ENCODE results near the gene MYO5A. TPM values are rescaled to one million over a fixed set of nuclear protein-coding genes. Genes with fewer than 3 reads are reported as not detected.
"Not testable (repeated sequence)": the region's sequence is repeated elsewhere in the genome, so short reads cannot be mapped to it uniquely, and the experiment has no call there.

Gene MYO5A
- total RNA-seq, 4 donors from 2014 or later: 22.0 to 37.4 (median 33.2) TPM

DNA sequence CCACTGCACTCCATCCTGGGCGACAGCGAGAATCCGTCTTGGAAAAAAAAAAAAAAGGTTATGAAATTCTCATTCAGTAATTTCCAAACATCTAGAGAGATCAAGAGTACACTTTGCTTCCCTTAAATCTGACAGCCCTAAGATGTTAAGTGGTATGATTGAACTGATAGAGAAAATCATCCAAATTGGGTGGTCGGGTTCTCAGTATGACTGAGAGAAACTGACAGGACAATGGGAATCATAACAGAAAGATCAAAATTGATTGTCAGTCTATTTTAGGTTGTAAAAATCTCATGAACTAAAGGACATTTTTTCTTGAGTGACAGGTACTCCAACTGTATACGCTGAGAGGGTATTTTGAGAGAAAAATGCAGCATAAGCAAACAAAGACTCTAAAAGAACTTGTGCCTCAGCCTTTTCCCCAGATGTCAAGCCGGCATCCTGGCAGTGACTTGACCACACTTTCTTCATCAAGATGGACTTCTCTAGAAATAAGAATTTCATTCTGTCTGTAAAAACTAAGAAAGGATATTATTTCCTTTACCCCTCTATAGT, 65.8 kb downstream of the MYO5A start:
- Histone ChIP-seq H3K27me3 (no peaks in the 10 kb centered on the region), H3K36me3 (no peaks in the 10 kb centered on the region), H3K4me1 (peaks cover 11 to 29% (median 19%) of the 10 kb centered on the region in 4 donors), H3K4me3 (no peak overlapping the region), H3K9me3 (peaks cover 0 to 6% (median 1%) of the 10 kb centered on the region in 4 donors), H3K27ac (replicated peaks in 1 of 4) (no peak overlapping the region)
- DNase-seq (ENCODE audit: extremely low spot score): no peak
- WGBS: 86% methylated on average over 6 of the region's 6 CpGs
- TF ChIP-seq, protein P1, sequence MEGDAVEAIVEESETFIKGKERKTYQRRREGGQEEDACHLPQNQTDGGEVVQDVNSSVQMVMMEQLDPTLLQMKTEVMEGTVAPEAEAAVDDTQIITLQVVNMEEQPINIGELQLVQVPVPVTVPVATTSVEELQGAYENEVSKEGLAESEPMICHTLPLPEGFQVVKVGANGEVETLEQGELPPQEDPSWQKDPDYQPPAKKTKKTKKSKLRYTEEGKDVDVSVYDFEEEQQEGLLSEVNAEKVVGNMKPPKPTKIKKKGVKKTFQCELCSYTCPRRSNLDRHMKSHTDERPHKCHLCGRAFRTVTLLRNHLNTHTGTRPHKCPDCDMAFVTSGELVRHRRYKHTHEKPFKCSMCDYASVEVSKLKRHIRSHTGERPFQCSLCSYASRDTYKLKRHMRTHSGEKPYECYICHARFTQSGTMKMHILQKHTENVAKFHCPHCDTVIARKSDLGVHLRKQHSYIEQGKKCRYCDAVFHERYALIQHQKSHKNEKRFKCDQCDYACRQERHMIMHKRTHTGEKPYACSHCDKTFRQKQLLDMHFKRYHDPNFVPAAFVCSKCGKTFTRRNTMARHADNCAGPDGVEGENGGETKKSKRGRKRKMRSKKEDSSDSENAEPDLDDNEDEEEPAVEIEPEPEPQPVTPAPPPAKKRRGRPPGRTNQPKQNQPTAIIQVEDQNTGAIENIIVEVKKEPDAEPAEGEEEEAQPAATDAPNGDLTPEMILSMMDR (IDR thresholded peaks at IDR 0.05): no peak
- TF ChIP-seq EP300 (IDR thresholded peaks at IDR 0.05) (no peak), POLR2AphosphoS5 (IDR thresholded peaks at IDR 0.05) (no peak), POLR2A (IDR thresholded peaks at IDR 0.05; ENCODE audit: low read depth) (no peak)
- intact Hi-C loops (cut with DNase I): no loop called here

DNA sequence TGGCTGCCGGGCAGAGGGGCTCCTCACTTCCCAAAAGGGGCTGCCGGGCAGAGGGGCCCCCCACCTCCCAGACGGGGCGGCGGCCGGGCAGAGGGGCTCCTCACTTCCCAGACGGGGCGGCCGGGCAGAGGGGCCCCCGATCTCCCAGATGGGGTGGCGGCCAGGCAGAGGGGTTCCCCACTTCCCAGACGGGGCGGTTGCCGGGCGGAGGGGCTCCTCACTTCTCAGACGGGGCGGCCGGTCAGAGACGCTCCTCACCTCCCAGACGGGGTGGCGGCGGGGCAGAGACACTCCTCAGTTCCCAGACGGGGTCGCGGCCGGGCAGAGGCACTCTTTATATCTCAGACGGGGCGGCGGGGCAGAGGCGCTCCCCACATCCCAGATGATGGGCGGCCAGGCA, 69.0 kb downstream of the MYO5A start:
- H3K27ac ChIP-seq (replicated peaks in 1 of 4); intact Hi-C loops (cut with DNase I); H3K27me3 ChIP-seq; H3K9me3 ChIP-seq; H3K36me3 ChIP-seq; H3K4me3 ChIP-seq; DNase-seq (ENCODE audit: extremely low spot score): not testable (repeated sequence)
- 100% methylated on average over 5 of the region's 31 CpGs for WGBS
- H3K4me1 ChIP-seq: peaks cover 8 to 19% (median 12%) of the 10 kb centered on the region in 4 donors

DNA sequence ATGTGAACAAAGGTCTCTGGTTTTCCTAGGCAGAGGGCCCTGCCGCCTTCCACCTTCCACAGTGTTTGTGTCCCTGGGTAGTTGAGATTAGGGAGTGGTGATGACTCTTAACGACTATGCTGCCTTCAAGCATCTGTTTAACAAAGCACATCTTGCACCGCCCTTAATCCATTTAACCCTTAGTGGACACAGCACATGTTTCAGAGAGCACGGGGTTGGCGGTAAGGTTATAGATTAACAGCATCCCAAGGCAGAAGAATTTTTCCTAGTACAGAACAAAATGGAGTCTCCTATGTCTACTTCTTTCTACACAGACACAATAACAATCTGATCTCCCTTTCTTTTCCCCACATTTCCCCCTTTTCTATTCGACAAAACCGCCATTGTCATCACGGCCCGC, 69.4 kb downstream of the MYO5A start:
- H3K9me3 ChIP-seq; intact Hi-C loops (cut with DNase I); H3K4me3 ChIP-seq; DNase-seq (ENCODE audit: extremely low spot score); H3K36me3 ChIP-seq; H3K27me3 ChIP-seq; H3K27ac ChIP-seq (replicated peaks in 1 of 4): not testable (repeated sequence)
- WGBS: 87% methylated on average over 9 of the region's 9 CpGs
- H3K4me1 ChIP-seq: peaks cover 7 to 14% (median 8%) of the 10 kb centered on the region in 4 donors

DNA sequence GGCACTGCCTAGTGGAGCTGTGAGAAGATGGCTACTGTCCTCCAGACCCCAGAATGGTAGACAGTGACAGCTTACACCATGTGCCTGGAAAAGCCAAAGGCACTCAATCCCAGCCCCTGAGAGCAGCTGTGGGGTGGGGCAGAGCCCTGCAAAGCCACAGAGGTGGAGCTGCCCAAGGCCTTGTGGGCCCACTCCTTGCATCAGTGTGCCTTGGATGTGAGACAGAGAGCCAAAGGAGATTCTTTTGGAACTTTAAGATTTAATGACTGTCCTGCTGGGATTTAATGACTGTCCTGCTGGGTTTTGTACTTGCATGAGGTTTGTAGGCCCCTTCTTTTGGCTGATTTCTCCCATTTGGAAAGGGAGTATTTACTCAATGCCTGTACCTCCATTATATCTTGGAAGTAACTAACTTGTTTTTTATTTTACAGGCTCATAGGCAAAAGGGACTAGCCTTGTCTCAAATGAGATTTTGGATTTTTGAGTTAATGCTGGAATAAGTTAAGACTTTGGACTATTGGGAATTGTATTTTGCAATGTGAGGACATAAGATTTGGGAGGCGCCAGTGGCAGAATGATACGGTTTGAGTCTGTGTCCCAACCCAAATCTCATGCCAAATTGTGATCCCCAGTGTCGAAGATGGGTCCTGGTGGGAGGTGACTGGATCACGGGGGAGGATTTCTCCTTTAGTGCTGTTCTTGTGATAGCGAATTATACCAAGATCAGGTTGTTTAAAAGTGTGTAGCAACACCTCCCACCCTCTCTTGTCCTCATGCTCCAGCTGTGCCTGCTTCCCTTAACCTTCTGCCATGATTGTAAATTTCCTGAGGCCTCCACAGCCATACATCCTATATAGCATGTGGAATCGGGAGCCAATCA, 80.4 kb downstream of the MYO5A start:
- no peak overlapping the region for H3K4me3 ChIP-seq
- H3K4me1 ChIP-seq: peaks cover 7 to 36% (median 29%) of the 10 kb centered on the region in 4 donors
- no peak overlapping the region for H3K27ac ChIP-seq (replicated peaks in 1 of 4)
- intact Hi-C loops (cut with DNase I): no loop called here
- TF ChIP-seq POLR2A (IDR thresholded peaks at IDR 0.05; ENCODE audit: low read depth): no peak
- no peak for DNase-seq (ENCODE audit: extremely low spot score)
- H3K27me3 ChIP-seq: no peaks in the 10 kb centered on the region
- H3K9me3 ChIP-seq: no peaks in the 10 kb centered on the region
- no peaks in the 10 kb centered on the region for H3K36me3 ChIP-seq
- WGBS: 89% methylated on average over 6 of the region's 6 CpGs

DNA sequence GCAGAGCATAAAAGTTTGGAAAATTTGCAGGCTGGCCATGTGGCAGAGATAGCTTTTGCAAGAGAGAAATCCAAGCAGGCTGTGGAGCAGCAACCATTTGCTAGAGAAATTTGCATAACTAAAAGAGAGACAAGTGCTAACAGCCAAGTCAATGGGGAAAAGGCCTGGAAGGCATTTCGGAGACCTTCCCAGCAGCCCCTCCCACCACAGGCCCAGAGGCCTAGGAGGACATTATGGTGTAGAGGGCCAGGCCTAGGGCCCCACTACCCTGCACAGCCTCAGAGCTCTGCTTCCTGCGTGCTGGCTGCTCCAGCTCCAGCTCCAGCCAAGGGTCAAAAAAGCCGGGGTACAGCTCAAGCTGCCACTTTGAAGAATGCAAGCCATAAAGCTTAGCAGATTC, 82.7 kb downstream of the MYO5A start:
- no peak overlapping the region for H3K27ac ChIP-seq (replicated peaks in 1 of 4)
- H3K27me3 ChIP-seq: no peaks in the 10 kb centered on the region
- no peaks in the 10 kb centered on the region for H3K9me3 ChIP-seq
- WGBS: 92% methylated on average over 1 of the region's 3 CpGs
- intact Hi-C loops (cut with DNase I): no loop called here
- no peak overlapping the region for H3K4me3 ChIP-seq
- H3K36me3 ChIP-seq: no peaks in the 10 kb centered on the region
- no peak for DNase-seq (ENCODE audit: extremely low spot score)
- H3K4me1 ChIP-seq: peaks cover 12 to 45% (median 32%) of the 10 kb centered on the region in 4 donors
- TF ChIP-seq, protein P1 (IDR thresholded peaks at IDR 0.05): no peak
- TF ChIP-seq POLR2A (IDR thresholded peaks at IDR 0.05; ENCODE audit: low read depth): no peak
- no peak for TF ChIP-seq EP300 (IDR thresholded peaks at IDR 0.05)
- no peak for TF ChIP-seq POLR2AphosphoS5 (IDR thresholded peaks at IDR 0.05)

DNA sequence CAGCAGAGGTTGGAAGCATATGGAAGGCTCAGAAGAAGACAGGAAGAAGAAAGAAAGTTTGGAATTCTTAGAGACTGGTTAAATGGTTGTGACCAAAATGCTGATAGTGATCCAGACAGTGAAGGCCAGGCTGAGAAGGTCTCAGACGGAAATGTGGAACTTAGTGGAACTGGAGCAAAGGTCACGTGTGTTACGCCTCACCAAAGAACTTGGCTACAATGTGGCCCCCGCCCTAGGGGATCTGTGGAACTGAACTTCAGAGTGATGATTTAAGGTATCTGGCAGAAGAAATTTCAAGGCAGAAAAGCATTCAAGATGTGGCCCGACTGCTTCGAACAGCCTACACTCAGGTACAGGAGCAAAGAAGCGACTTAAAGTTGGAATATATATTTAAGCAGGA, 83.1 kb downstream of the MYO5A start:
- 89% methylated on average over 7 of the region's 7 CpGs for WGBS
- intact Hi-C loops (cut with DNase I): no loop called here

DNA sequence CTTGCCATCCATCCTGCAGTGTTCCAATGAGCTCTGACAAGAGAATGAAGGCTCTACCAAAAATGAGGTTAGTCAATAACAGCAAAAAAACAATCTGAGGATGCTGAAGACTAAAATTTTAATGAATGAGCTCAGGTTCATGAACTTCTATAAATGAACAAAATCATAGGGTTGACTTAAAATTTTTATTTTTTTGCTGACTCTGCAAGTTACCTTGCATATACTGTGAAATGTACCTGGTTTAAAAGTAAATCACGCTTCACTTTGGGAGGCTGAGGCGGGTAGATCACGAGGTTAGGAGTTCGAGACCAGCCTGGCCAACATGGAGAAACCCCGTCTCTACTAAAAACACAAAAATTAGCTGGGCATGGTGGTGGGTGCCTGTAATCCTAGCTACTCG, 85.5 kb downstream of the MYO5A start:
- WGBS: 91% methylated on average over 6 of the region's 6 CpGs
- H3K27me3 ChIP-seq; H3K4me3 ChIP-seq; intact Hi-C loops (cut with DNase I); H3K36me3 ChIP-seq; H3K9me3 ChIP-seq; DNase-seq (ENCODE audit: extremely low spot score); H3K27ac ChIP-seq (replicated peaks in 1 of 4): not testable (repeated sequence)
- H3K4me1 ChIP-seq: peaks cover 10 to 43% (median 27%) of the 10 kb centered on the region in 4 donors

More for the DNA sequence above, 83.1 kb downstream of the MYO5A start:
- no peaks in the 10 kb centered on the region for H3K9me3 ChIP-seq
- H3K27me3 ChIP-seq: no peaks in the 10 kb centered on the region
- no peak overlapping the region for H3K27ac ChIP-seq (replicated peaks in 1 of 4)
- DNase-seq (ENCODE audit: extremely low spot score): no peak
- no peaks in the 10 kb centered on the region for H3K36me3 ChIP-seq
- TF ChIP-seq POLR2AphosphoS5 (IDR thresholded peaks at IDR 0.05) (no peak), POLR2A (IDR thresholded peaks at IDR 0.05; ENCODE audit: low read depth) (no peak)
- TF ChIP-seq, protein P1 (IDR thresholded peaks at IDR 0.05): no peak
- H3K4me1 ChIP-seq: peaks cover 12 to 47% (median 31%) of the 10 kb centered on the region in 4 donors
- H3K4me3 ChIP-seq: no peak overlapping the region
